Measurements from ENCODE around the gene OGFRL1. TPM values are rescaled to one million over a fixed set of nuclear protein-coding genes. Genes with fewer than 3 reads are reported as not detected.

OGFRL1 gene
- total RNA-seq, result 3.8 to 4.4 TPM (median 3.8 TPM) in 3 replicates

DNA sequence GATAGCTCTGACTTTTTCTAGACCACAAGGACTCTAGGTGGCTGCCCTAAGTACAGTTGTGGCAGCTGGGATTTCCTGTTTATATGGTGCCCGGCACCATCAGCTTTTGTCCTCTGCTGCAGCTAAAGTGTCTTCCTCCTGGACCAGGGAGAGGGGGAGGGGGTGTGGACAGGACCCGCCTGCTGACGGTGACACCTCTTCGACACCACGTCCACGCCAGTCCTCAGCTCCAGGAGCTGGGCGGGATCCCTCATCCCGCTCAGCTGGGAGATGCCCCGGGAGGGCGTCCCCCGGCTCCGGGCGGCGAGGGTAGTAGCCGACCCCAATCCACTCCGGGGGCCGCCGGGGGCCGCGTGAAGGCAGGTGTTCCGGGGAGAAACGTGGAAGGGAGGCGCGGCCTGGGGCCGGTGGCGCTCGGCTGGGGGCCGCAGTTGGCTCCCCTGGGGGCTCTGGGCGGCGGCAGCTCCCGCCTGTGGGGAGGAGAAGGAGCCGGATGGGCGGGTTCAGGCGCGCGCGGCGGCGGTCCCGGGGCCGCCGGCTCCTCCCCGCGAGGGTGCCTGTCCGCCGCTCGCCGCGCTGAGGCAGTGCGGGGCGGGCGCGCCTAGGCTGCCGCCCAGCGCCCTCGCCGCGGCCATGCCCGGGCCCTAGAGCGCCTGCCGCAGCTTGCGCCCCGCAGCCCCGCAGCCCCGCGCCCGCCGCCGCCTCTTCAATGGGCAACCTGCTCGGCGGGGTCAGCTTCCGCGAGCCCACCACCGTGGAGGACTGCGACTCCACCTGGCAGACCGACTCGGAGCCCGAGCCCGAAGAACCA, at the start of gene OGFRL1:
Gene OGFRL1, plus strand, starts transcription at position 584 of the 811 bp plus-strand sequence. Its CDS starts 126 bp downstream, at position 710.
- H3K9me3 Mint-ChIP-seq, result no peaks in the 10 kb centered on the region
- TF ChIP-seq, protein P1, sequence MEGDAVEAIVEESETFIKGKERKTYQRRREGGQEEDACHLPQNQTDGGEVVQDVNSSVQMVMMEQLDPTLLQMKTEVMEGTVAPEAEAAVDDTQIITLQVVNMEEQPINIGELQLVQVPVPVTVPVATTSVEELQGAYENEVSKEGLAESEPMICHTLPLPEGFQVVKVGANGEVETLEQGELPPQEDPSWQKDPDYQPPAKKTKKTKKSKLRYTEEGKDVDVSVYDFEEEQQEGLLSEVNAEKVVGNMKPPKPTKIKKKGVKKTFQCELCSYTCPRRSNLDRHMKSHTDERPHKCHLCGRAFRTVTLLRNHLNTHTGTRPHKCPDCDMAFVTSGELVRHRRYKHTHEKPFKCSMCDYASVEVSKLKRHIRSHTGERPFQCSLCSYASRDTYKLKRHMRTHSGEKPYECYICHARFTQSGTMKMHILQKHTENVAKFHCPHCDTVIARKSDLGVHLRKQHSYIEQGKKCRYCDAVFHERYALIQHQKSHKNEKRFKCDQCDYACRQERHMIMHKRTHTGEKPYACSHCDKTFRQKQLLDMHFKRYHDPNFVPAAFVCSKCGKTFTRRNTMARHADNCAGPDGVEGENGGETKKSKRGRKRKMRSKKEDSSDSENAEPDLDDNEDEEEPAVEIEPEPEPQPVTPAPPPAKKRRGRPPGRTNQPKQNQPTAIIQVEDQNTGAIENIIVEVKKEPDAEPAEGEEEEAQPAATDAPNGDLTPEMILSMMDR (IDR thresholded peaks at IDR 0.05; ENCODE audit: unreplicated experiment), result no peak
- peaks cover 11% of the 10 kb centered on the region for H3K4me1 Mint-ChIP-seq
- H3K4me3 Mint-ChIP-seq, result peak within 1 kb of the TSS; percentile 76
- H3K27me3 Mint-ChIP-seq (ENCODE audit: low read depth), result no peaks in the 10 kb centered on the region
- DNase-seq (ENCODE audit: low spot score in 2 of 2, unreplicated experiment in 2 of 2), result peak; percentile 36 to 66
- H3K27ac Mint-ChIP-seq, result no peak within 1 kb of the TSS
- H3K36me3 Mint-ChIP-seq, result peaks cover under 1% of the 10 kb centered on the region

- TF ChIP-seq, protein P1 (IDR thresholded peaks at IDR 0.05; ENCODE audit: unreplicated experiment), result no peak
- peaks cover 31% of the 10 kb centered on the region for H3K9me3 Mint-ChIP-seq
- H3K27ac Mint-ChIP-seq, result no peak overlapping the region
- peaks cover 11% of the 10 kb centered on the region for H3K36me3 Mint-ChIP-seq
- H3K4me1 Mint-ChIP-seq, result no peaks in the 10 kb centered on the region
- H3K27me3 Mint-ChIP-seq (ENCODE audit: low read depth), result no peaks in the 10 kb centered on the region
- no peak overlapping the region for H3K4me3 Mint-ChIP-seq
- no peak for DNase-seq (ENCODE audit: low spot score in 2 of 2, unreplicated experiment in 2 of 2)
These were observed 48.9 kb upstream of the OGFRL1 start for GRCh38 chr6:71239694-71240093.

- Mint-ChIP-seq H3K4me1 (peaks cover 11% of the 10 kb centered on the region), H3K27me3 (ENCODE audit: low read depth) (no peaks in the 10 kb centered on the region), H3K27ac (no peak overlapping the region), H3K36me3 (peaks cover 13% of the 10 kb centered on the region), H3K9me3 (peaks cover 34% of the 10 kb centered on the region), H3K4me3 (no peak overlapping the region)
- no peak for DNase-seq (ENCODE audit: low spot score in 2 of 2, unreplicated experiment in 2 of 2)
- TF ChIP-seq, protein P1 (IDR thresholded peaks at IDR 0.05; ENCODE audit: unreplicated experiment), result no peak
These were observed 43.2 kb upstream of the OGFRL1 start for GRCh38 chr6:71245265-71246049.

DNA sequence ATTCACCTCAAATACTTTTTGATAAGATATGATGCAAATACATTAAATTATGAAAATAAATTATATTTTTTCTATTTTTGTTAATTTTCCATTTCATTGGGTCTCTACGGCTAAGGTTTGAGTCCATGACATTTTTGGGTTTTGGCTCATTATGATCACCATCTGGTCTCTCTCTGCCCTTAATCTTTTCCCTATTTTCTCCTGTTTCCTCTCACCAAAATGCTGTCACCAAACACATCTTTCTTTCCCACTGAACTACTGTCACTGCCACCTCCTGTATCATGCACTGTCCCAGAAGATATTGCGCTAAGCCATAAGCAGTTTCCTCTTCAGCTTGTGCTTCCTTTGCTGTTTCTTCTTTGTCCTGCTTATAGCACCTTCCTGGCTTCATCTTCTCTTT, 42.0 kb upstream of the OGFRL1 start:
- Mint-ChIP-seq H3K9me3 (peaks cover 22% of the 10 kb centered on the region), H3K4me3 (no peak overlapping the region), H3K27me3 (ENCODE audit: low read depth) (no peaks in the 10 kb centered on the region), H3K4me1 (peaks cover 11% of the 10 kb centered on the region), H3K36me3 (peaks cover 13% of the 10 kb centered on the region), H3K27ac (no peak overlapping the region)
- DNase-seq (ENCODE audit: low spot score in 2 of 2, unreplicated experiment in 2 of 2), result no peak
- TF ChIP-seq, protein P1 (IDR thresholded peaks at IDR 0.05; ENCODE audit: unreplicated experiment), result no peak

- DNase-seq (ENCODE audit: low spot score in 2 of 2, unreplicated experiment in 2 of 2), result no peak
- TF ChIP-seq, protein P1 (IDR thresholded peaks at IDR 0.05; ENCODE audit: unreplicated experiment), result no peak
- Mint-ChIP-seq H3K4me3 (no peak overlapping the region), H3K36me3 (peaks cover 2% of the 10 kb centered on the region), H3K4me1 (peaks cover 11% of the 10 kb centered on the region), H3K27me3 (ENCODE audit: low read depth) (no peaks in the 10 kb centered on the region), H3K27ac (no peak overlapping the region), H3K9me3 (peaks cover 7% of the 10 kb centered on the region)
These were observed 40.3 kb upstream of the OGFRL1 start for GRCh38 chr6:71248306-71248765.
